Fibroblast of the conjunctiva (primary cell): ENCODE measurements around the gene SERINC4.
A peak's percentile ranks its signal among the peaks of the same experiment; 100 is the strongest.

Experiments
- DNase-seq: peaks from one replicate; pipeline ENCODE4 v3.0.0-alpha.2; 2010; ENCODE audit warnings: low read depth

Gene SERINC4

GRCh38 chr15:43796566-43796965 lies 3.5 kb downstream of the SERINC4 start:
- no peak for DNase-seq

DNA sequence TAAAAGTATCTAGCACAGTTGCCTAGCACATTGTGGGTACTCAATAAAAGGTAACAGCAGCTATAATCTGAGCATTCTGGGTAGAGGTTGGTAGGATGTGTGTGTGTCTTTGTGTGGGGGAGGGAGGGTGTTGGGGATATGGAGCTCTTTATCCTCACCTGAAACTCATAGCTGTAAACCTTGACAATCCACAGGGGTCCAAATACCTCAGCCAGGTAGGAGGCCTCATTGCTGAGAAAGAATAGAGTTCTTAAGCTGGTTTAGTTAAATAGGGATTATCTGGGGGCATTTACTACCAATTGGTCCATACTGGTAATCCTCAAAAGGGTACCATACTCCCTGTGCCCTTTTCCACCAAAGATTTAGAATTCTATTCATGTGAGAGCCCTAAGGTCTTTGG lies 4.0 kb downstream of the SERINC4 start:
- DNase-seq, result no peak

DNA sequence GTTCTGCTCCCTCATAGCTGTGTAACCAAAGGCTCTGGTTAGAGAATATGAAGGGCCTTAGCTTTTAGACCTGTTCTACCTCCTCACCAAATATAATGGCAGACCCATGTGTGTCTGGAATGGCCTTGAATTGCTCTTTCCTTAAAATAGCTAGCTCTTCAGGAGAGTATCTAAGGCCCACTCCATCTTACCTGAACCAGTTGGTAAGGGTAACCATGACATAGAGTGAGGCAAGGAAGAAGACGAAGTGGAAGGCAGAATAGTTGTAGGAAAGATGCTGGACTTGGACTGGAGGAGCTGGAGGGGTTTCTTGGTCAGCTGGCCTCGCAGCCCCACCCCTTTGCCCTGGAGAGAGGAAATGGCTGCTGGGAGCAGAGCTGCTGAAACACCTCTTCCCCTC lies 4.8 kb downstream of the SERINC4 start:
- DNase-seq, result no peak

GRCh38 chr15:43794269-43795037 lies 5.6 kb downstream of the SERINC4 start:
- DNase-seq, result no peak

- no peak for DNase-seq
Observed at GRCh38 chr15:43793647-43794046, 6.4 kb downstream of the SERINC4 start.

- no peak for DNase-seq
Observed at GRCh38 chr15:43792761-43793476, 7.1 kb downstream of the SERINC4 start.

- DNase-seq, result peak; percentile 99
Observed at GRCh38 chr15:43791993-43792760, 7.8 kb downstream of the SERINC4 start, which contains the start of gene SERF2. TSS of gene SERF2 (plus strand) at chr15:43792320. CDS start at chr15:43792377, 57 bp downstream.

DNA sequence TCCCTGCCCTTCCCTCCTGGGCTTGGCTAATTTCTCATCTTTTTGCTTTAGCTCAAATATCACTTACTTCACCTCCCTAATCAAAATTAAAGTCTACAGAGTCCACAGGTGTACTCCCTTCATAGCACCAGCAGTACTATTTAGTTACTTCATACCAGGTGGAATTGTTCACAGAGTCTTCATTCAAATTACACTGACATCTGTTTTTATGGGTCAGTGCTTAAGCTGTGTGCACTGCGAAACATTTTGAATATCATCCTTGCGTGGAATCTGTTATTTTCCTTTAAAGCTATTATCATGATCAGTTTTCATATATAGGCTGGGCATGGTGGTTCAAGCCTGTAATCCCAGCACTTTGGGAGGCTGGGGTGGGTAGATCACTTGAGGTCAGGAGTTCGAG lies 10.6 kb downstream of the SERINC4 start:
- no peak for DNase-seq

- no peak for DNase-seq
Observed at GRCh38 chr15:43779016-43779415, 21.0 kb downstream of the SERINC4 start.

- peak; percentile 47 for DNase-seq
Observed at GRCh38 chr15:43777267-43777914, 22.6 kb downstream of the SERINC4 start.

GRCh38 chr15:43776718-43777266 lies 23.2 kb downstream of the SERINC4 start, which contains the start of gene ELL3:
TSS of gene ELL3 (minus strand) at chr15:43776966. CDS start at chr15:43776901, 65 bp downstream.
- no peak for DNase-seq

DNA sequence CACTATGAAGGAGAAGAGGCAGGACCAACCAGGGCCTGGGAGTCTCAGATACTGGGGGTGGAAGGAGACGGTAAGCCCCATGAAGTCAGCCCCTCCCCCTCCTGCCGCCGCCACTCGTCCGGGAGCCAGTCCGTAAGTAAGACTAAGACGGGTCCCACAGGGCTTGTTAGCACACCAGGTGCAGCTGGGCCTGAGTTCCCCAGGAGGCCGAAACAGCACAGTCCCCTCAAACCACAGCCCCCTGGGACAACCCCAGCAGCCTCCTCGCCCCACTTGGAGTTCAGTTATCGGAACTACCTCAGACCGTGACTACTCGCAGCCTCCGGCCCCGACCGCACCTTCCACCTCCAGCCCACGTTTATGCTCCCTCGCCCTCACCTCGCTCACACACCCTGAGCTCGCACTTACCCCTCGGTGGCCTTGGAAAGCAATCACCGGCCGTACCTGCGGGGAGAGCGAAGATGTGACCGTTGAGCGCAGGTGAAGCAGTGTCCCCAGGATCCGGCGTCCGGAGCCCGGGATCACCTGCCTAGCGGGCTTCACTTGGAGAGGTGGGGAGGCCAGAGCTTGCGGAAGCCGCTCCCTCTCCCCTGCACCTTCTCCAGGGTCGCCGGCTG lies 23.8 kb downstream of the SERINC4 start:
- DNase-seq, result no peak

DNA sequence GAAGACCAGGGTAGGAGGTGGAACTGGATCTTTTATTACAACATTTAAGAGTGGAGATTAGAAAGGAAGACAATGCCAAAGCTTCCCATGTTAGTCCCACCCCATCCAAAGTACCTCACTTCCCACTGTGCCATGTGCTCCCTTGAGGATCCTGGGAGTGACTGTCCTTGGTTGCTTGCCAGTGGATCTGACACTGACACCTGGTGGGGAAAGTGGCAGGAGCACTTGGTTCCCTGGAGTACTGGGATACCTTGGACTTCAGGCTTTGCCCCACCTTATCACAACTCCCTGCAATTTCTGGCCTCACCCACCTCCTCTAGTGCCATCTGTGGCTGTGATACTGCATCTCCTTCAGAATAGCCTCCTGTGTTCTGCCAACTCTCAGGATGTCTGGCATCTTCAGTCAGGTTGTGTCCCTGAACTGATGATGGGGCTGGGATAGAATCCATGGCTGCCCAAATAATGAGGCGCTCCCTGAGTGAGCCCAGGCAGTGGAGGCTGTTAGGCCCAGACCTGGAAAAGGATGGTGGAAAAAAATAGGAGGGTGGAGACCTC lies 24.5 kb downstream of the SERINC4 start:
- DNase-seq, result no peak

DNA sequence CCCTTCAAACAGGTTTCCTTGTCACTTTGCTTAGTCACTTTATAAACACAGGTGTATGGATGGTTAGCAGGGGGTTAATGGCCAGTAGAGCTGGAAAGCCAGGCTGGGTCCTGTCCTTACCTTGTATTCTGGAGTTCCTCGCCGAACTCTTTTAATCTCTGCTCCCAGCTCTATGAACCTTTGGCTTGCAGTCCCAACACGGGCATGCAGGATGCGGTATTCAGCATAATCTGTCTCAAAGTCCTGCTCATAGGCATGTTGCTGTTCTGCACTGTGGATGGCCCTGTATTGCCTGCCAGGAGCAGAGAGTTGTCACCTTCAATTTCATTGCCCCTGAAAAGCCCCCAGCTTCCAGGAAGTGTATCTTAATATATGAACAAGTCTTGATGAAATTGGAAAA lies 26.0 kb downstream of the SERINC4 start:
- DNase-seq, result no peak

GRCh38 chr15:43772624-43773023 lies 27.4 kb downstream of the SERINC4 start:
- no peak for DNase-seq

DNA sequence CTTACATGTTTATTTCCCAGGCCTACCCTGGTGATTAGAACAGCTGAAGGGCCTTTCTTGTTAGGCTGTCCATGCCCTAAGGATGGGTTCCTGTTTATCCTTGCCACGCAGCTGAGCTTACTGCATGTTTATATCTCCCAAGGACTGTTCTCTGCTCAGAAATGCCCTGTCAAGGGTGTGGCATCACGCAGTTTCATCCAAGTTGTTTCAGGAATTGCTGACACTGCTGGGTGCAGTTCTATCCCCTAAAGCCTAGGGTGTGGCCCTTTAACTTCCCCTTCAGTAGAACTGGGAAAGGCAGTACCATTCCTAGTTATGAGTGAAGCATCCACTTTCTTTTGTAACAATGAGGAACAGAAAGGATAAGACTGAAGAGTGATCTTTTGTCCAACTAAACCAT lies 28.2 kb downstream of the SERINC4 start:
- DNase-seq, result no peak

DNA sequence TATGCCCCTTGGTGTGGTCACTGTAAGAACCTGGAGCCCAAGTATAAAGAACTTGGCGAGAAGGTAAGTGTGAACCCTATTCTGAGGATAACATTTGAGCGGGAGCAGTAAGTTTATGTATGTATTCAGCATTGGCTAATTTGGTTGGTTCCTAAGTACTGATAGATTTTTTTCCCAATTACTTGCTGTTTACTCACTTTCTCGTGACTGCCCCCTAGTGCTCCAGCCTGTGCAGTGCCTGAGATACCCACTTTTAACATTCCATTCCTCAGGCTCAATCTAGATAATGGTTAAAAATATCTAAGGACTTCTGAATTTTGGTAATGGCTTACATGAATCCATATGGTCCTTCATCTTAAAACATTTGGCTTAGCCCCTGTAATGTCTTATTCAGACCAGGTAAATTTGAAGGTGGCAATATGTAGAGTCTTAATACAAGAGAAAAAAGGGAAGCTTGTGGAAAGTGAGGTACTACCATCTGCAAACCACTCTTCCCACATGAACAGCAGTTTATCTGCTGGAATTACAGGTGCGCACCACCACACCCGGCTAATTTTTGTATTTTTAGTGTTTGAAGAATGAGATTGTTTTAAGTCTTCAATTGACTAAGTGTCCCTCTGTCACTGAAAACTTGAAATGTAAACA lies 30.3 kb downstream of the SERINC4 start:
- DNase-seq, result no peak

- DNase-seq, result no peak
Observed at GRCh38 chr15:43763819-43764446, 36.1 kb downstream of the SERINC4 start.

- no peak for DNase-seq
Observed at GRCh38 chr15:43762824-43763223, 37.2 kb downstream of the SERINC4 start.

GRCh38 chr15:43751885-43752284 lies 48.1 kb downstream of the SERINC4 start:
- DNase-seq, result no peak
